ENCODE measurements around the gene HECTD2.

Gene HECTD2

GRCh38 chr10:91549262-91549661, 139.1 kb downstream of the HECTD2 start:
- H2AK5ac ChIP-seq (ENCODE audit: low read length): no peak overlapping the region
- no peak overlapping the region for H4K8ac ChIP-seq (ENCODE audit: low read depth, low read length)
- H3K23ac ChIP-seq (ENCODE audit: low read length): no peak overlapping the region
- no peak overlapping the region for H2BK12ac ChIP-seq (ENCODE audit: low read length)
- no peak overlapping the region for H3K4me3 ChIP-seq (ENCODE audit: low read depth, low read length)
- no peak overlapping the region for H3K4ac ChIP-seq (ENCODE audit: low read depth, low read length)
- no peaks in the 10 kb centered on the region for H3K4me1 ChIP-seq (ENCODE audit: control insufficient read depth in 1 of 2, insufficient read depth in 2 of 2, low read length in 2 of 2)
- no peak overlapping the region for H4K12ac ChIP-seq (ENCODE audit: low read depth, low read length)
- no peak overlapping the region for H2BK120ac ChIP-seq (ENCODE audit: insufficient read depth, low read length, poor library complexity)
- H3K9ac ChIP-seq (ENCODE audit: low read length): no peak overlapping the region
- no peak for DNase-seq
- H3K18ac ChIP-seq (ENCODE audit: low read length): no peak overlapping the region
- WGBS (ENCODE audit: extremely low coverage, insufficient coverage, insufficient read length): no CpG with 5 or more reads among the region's 3 CpGs
- no peak overlapping the region for H2AFZ ChIP-seq (ENCODE audit: insufficient read depth, low read length, poor library complexity)
- no peaks in the 10 kb centered on the region for H3K9me3 ChIP-seq (ENCODE audit: insufficient read depth, low read depth, low read length)
- no peak overlapping the region for H2BK5ac ChIP-seq (ENCODE audit: low read depth, low read length, poor library complexity)
- H3K4me2 ChIP-seq (ENCODE audit: low read length): no peak overlapping the region
- no peak overlapping the region for H3K14ac ChIP-seq (ENCODE audit: low read length)
- no peaks in the 10 kb centered on the region for H3K36me3 ChIP-seq (ENCODE audit: control insufficient read depth in 1 of 2, insufficient read depth in 2 of 2, low read length in 2 of 2)
- no peaks in the 10 kb centered on the region for H3K79me2 ChIP-seq (ENCODE audit: control insufficient read depth, insufficient read depth, low read length, poor library complexity)
- no peaks in the 10 kb centered on the region for H3K27me3 ChIP-seq (ENCODE audit: insufficient read depth, low read length)
- no peak overlapping the region for H3K27ac ChIP-seq (ENCODE audit: low read depth, low read length)
- H4K91ac ChIP-seq (ENCODE audit: low read depth, low read length): no peak overlapping the region
- no peaks in the 10 kb centered on the region for H3K79me1 ChIP-seq (ENCODE audit: low read length)

- Histone ChIP-seq H2BK5ac (ENCODE audit: low read depth, low read length, poor library complexity) (no peak overlapping the region), H3K23ac (ENCODE audit: low read length) (no peak overlapping the region), H3K27me3 (ENCODE audit: insufficient read depth, low read length) (no peaks in the 10 kb centered on the region), H2BK120ac (ENCODE audit: insufficient read depth, low read length, poor library complexity) (no peak overlapping the region), H2BK12ac (ENCODE audit: low read length) (no peak overlapping the region), H3K79me2 (ENCODE audit: control insufficient read depth, insufficient read depth, low read length, poor library complexity) (no peaks in the 10 kb centered on the region), H4K91ac (ENCODE audit: low read depth, low read length) (no peak overlapping the region), H4K12ac (ENCODE audit: low read depth, low read length) (no peak overlapping the region), H3K4me2 (ENCODE audit: low read length) (no peak overlapping the region), H3K4ac (ENCODE audit: low read depth, low read length) (no peak overlapping the region), H2AK5ac (ENCODE audit: low read length) (no peak overlapping the region), H3K27ac (ENCODE audit: low read depth, low read length) (no peak overlapping the region), H3K4me3 (ENCODE audit: low read depth, low read length) (no peak overlapping the region), H3K79me1 (ENCODE audit: low read length) (no peaks in the 10 kb centered on the region), H3K9me3 (ENCODE audit: insufficient read depth, low read depth, low read length) (no peaks in the 10 kb centered on the region), H3K18ac (ENCODE audit: low read length) (no peak overlapping the region), H3K4me1 (ENCODE audit: control insufficient read depth in 1 of 2, insufficient read depth in 2 of 2, low read length in 2 of 2) (no peaks in the 10 kb centered on the region), H3K14ac (ENCODE audit: low read length) (no peak overlapping the region), H4K8ac (ENCODE audit: low read depth, low read length) (no peak overlapping the region), H3K9ac (ENCODE audit: low read length) (no peak overlapping the region), H3K36me3 (ENCODE audit: control insufficient read depth in 1 of 2, insufficient read depth in 2 of 2, low read length in 2 of 2) (no peaks in the 10 kb centered on the region), H2AFZ (ENCODE audit: insufficient read depth, low read length, poor library complexity) (no peak overlapping the region)
- no CpG with 5 or more reads among the region's 4 CpGs for WGBS (ENCODE audit: extremely low coverage, insufficient coverage, insufficient read length)
- no peak for DNase-seq
Measured at GRCh38 chr10:91550021-91550420, 139.9 kb downstream of the HECTD2 start.

- H2AFZ ChIP-seq (ENCODE audit: insufficient read depth, low read length, poor library complexity): no peak overlapping the region
- no peak overlapping the region for H3K9ac ChIP-seq (ENCODE audit: low read length)
- no peak overlapping the region for H4K12ac ChIP-seq (ENCODE audit: low read depth, low read length)
- H3K79me1 ChIP-seq (ENCODE audit: low read length): no peaks in the 10 kb centered on the region
- no peak overlapping the region for H3K27ac ChIP-seq (ENCODE audit: low read depth, low read length)
- H4K91ac ChIP-seq (ENCODE audit: low read depth, low read length): no peak overlapping the region
- WGBS (ENCODE audit: extremely low coverage, insufficient coverage, insufficient read length): no CpG with 5 or more reads among the region's 8 CpGs
- no peak for DNase-seq
- H3K27me3 ChIP-seq (ENCODE audit: insufficient read depth, low read length): no peaks in the 10 kb centered on the region
- H3K36me3 ChIP-seq (ENCODE audit: control insufficient read depth in 1 of 2, insufficient read depth in 2 of 2, low read length in 2 of 2): no peaks in the 10 kb centered on the region
- H2AK5ac ChIP-seq (ENCODE audit: low read length): no peak overlapping the region
- H3K79me2 ChIP-seq (ENCODE audit: control insufficient read depth, insufficient read depth, low read length, poor library complexity): no peaks in the 10 kb centered on the region
- H3K23ac ChIP-seq (ENCODE audit: low read length): no peak overlapping the region
- H3K4me3 ChIP-seq (ENCODE audit: low read depth, low read length): no peak overlapping the region
- no peak overlapping the region for H3K4me2 ChIP-seq (ENCODE audit: low read length)
- no peaks in the 10 kb centered on the region for H3K9me3 ChIP-seq (ENCODE audit: insufficient read depth, low read depth, low read length)
- no peak overlapping the region for H3K18ac ChIP-seq (ENCODE audit: low read length)
- H3K4ac ChIP-seq (ENCODE audit: low read depth, low read length): no peak overlapping the region
- no peak overlapping the region for H3K14ac ChIP-seq (ENCODE audit: low read length)
- no peak overlapping the region for H2BK5ac ChIP-seq (ENCODE audit: low read depth, low read length, poor library complexity)
- H3K4me1 ChIP-seq (ENCODE audit: control insufficient read depth in 1 of 2, insufficient read depth in 2 of 2, low read length in 2 of 2): no peaks in the 10 kb centered on the region
- no peak overlapping the region for H2BK12ac ChIP-seq (ENCODE audit: low read length)
- H2BK120ac ChIP-seq (ENCODE audit: insufficient read depth, low read length, poor library complexity): no peak overlapping the region
- H4K8ac ChIP-seq (ENCODE audit: low read depth, low read length): no peak overlapping the region
Measured at GRCh38 chr10:91551856-91552255, 141.7 kb downstream of the HECTD2 start.

- Histone ChIP-seq H4K91ac (ENCODE audit: low read depth, low read length) (no peak overlapping the region), H3K36me3 (ENCODE audit: control insufficient read depth in 1 of 2, insufficient read depth in 2 of 2, low read length in 2 of 2) (no peaks in the 10 kb centered on the region), H2BK5ac (ENCODE audit: low read depth, low read length, poor library complexity) (no peak overlapping the region), H3K4ac (ENCODE audit: low read depth, low read length) (no peak overlapping the region), H3K27me3 (ENCODE audit: insufficient read depth, low read length) (no peaks in the 10 kb centered on the region), H2BK120ac (ENCODE audit: insufficient read depth, low read length, poor library complexity) (no peak overlapping the region), H2BK12ac (ENCODE audit: low read length) (no peak overlapping the region), H3K79me1 (ENCODE audit: low read length) (no peaks in the 10 kb centered on the region), H3K79me2 (ENCODE audit: control insufficient read depth, insufficient read depth, low read length, poor library complexity) (no peaks in the 10 kb centered on the region), H4K8ac (ENCODE audit: low read depth, low read length) (no peak overlapping the region), H3K9me3 (ENCODE audit: insufficient read depth, low read depth, low read length) (no peaks in the 10 kb centered on the region), H3K9ac (ENCODE audit: low read length) (no peak overlapping the region), H2AFZ (ENCODE audit: insufficient read depth, low read length, poor library complexity) (no peak overlapping the region), H3K14ac (ENCODE audit: low read length) (no peak overlapping the region), H3K4me2 (ENCODE audit: low read length) (no peak overlapping the region), H3K4me3 (ENCODE audit: low read depth, low read length) (no peak overlapping the region), H2AK5ac (ENCODE audit: low read length) (no peak overlapping the region), H3K4me1 (ENCODE audit: control insufficient read depth in 1 of 2, insufficient read depth in 2 of 2, low read length in 2 of 2) (no peaks in the 10 kb centered on the region), H4K12ac (ENCODE audit: low read depth, low read length) (no peak overlapping the region), H3K18ac (ENCODE audit: low read length) (no peak overlapping the region), H3K27ac (ENCODE audit: low read depth, low read length) (no peak overlapping the region), H3K23ac (ENCODE audit: low read length) (no peak overlapping the region)
- DNase-seq: peak in 1 of 2 donors; percentile 15
- WGBS (ENCODE audit: extremely low coverage, insufficient coverage, insufficient read length): 100% methylated on average over 1 of the region's 11 CpGs
Measured at GRCh38 chr10:91552274-91553095, 142.3 kb downstream of the HECTD2 start.

Data from trophoblast cell (in vitro differentiated cells and primary cell).